Activated naive CD4-positive, alpha-beta T cell treated with anti-CD3 and anti-CD28 coated beads for 36 hours (primary cell): Measurements from ENCODE around the gene MAN1A2. TPM values are rescaled to one million over a fixed set of nuclear protein-coding genes. Genes with fewer than 3 reads are reported as not detected.
"Not testable (repeated sequence)": the region's sequence is repeated elsewhere in the genome, so short reads cannot be mapped to it uniquely, and the experiment has no call there.

Source experiments
- CTCF ChIA-PET: fragments of 350-600 bp; sonication (Branson Sonifier 250); formaldehyde crosslinking; loops from one replicate; lab custom pipeline; 2021; ENCODE audit warnings: antibody characterized with exemption; lab: Charles Lee
- DNase-seq: peaks from one replicate; pipeline ENCODE4 v3.0.0-alpha.2; 2020
- H3K27ac Mint-ChIP-seq: one replicate; pipeline ENCODE4 v1.8.0; 2021; ENCODE audit warnings: mild to moderate bottlenecking, mixed read lengths
- H3K27me3 Mint-ChIP-seq: one replicate; pipeline ENCODE4 v1.8.0; 2021; ENCODE audit warnings: low read depth, mixed read lengths
- H3K36me3 Mint-ChIP-seq: one replicate; pipeline ENCODE4 v1.8.0; 2021; ENCODE audit warnings: low read depth, mixed read lengths
- H3K4me1 Mint-ChIP-seq: one replicate; pipeline ENCODE4 v1.8.0; 2021; ENCODE audit warnings: low read depth, mixed read lengths
- H3K4me3 Mint-ChIP-seq: one replicate; pipeline ENCODE4 v1.8.0; 2021; ENCODE audit warnings: mild to moderate bottlenecking, moderate library complexity, mixed read lengths
- H3K9me3 Mint-ChIP-seq: one replicate; pipeline ENCODE4 v1.8.0; 2021; ENCODE audit warnings: mixed read lengths
- intact Hi-C: fragments of 100-400 bp; cut with micrococcal nuclease; formaldehyde crosslinking; loops from one replicate; pipeline ENCODE4 v1.15.1; 2023
- total RNA-seq, 2 experiments: library from RNA; stranded (reverse); gene quantifications; one replicate each; pipeline ENCODE4 v1.2.3, GENCODE V29; 2021

MAN1A2 gene
- total RNA-seq, result 10 to 100 TPM; 14.6 to 17.4 TPM

GRCh38 chr1:117367046-117368025 lies at the start of gene MAN1A2:
MAN1A2 (plus strand) TSS chr1:117367449; CDS start chr1:117368184, 735 bp downstream.
- Mint-ChIP-seq H3K36me3 (no peaks in the 10 kb centered on the region), H3K4me3 (peak within 1 kb of the TSS; percentile 94), H3K9me3 (no peaks in the 10 kb centered on the region), H3K4me1 (peaks cover 48% of the 10 kb centered on the region), H3K27ac (peak within 1 kb of the TSS; percentile 94), H3K27me3 (no peaks in the 10 kb centered on the region)
- peak; percentile 76 for DNase-seq
- CTCF ChIA-PET, result interaction anchor here (0.8 kb wide), 1 partner anchor 239 kb away, joined by 4 read pairs; no protein-coding TSS in a partner anchor
- intact Hi-C loops, result loop anchor here (1.0 to 10.0 kb wide), 11 partner anchors 168 to 1775 kb away; partner anchors contain the start of genes CD101, CD58 and WARS2

- intact Hi-C loops, result loop anchor here (10.0 kb wide), 1 partner anchor 437 kb away; no protein-coding TSS in a partner anchor
- H3K36me3 Mint-ChIP-seq, result no peaks in the 10 kb centered on the region
- H3K4me1 Mint-ChIP-seq, result no peaks in the 10 kb centered on the region
- H3K4me3 Mint-ChIP-seq, result no peak overlapping the region
- CTCF ChIA-PET, result no interaction called here
- H3K27me3 Mint-ChIP-seq, result no peaks in the 10 kb centered on the region
- no peak for DNase-seq
- no peak overlapping the region for H3K27ac Mint-ChIP-seq
- H3K9me3 Mint-ChIP-seq, result no peaks in the 10 kb centered on the region
Measured at GRCh38 chr1:117318011-117318410, 49.2 kb upstream of the MAN1A2 start.

DNA sequence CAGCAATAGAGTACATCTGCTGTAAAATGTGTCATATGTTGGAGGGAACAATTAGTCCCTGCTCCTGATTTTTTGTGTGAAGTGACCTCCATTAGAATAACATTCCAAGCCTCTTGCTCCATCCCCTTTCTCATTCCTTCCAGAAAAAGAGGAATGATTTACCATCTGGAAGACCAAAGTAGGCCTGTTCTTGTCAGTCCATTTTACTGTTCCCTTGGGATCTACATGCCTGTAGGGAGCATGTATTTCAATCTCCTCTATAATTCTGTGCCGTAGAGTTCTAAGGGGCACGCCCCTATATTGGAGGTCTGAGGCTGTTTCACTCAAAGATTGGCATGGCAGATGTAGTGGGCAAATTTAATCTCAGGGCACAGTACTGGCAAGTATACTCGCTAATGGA lies 48.8 kb upstream of the MAN1A2 start:
- Mint-ChIP-seq H3K4me1 (no peaks in the 10 kb centered on the region), H3K36me3 (no peaks in the 10 kb centered on the region), H3K4me3 (no peak overlapping the region), H3K27me3 (no peaks in the 10 kb centered on the region), H3K9me3 (no peaks in the 10 kb centered on the region), H3K27ac (no peak overlapping the region)
- CTCF ChIA-PET, result no interaction called here
- no peak for DNase-seq
- intact Hi-C loops, result loop anchor here (10.0 kb wide), 1 partner anchor 436 kb away; no protein-coding TSS in a partner anchor

DNA sequence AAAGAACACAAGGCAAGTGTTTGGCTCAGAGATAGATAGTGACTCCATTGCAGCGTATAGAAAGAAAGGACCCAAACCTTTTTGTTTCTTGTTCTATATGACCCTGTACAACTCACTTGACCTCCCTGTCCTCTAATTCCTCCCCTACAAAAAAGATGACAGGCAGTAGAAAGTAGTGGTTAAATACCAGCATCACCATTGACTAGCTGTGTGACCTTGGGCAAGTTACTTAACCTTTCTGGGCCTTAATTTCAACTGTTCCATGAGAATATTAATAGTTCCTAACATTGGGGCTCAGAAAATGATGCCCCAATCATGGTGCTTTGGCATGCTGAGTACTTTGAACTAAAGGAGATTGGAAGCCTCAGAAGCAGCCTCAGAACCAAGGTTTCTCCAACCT lies 46.7 kb upstream of the MAN1A2 start:
- no peaks in the 10 kb centered on the region for H3K9me3 Mint-ChIP-seq
- H3K27ac Mint-ChIP-seq, result no peak overlapping the region
- no peaks in the 10 kb centered on the region for H3K36me3 Mint-ChIP-seq
- CTCF ChIA-PET, result interaction anchor here (1.0 kb wide), 1 partner anchor 252 kb away, joined by 3 read pairs; no protein-coding TSS in a partner anchor
- intact Hi-C loops, result no loop called here
- H3K27me3 Mint-ChIP-seq, result peaks cover 2% of the 10 kb centered on the region
- no peaks in the 10 kb centered on the region for H3K4me1 Mint-ChIP-seq
- DNase-seq, result no peak
- no peak overlapping the region for H3K4me3 Mint-ChIP-seq

DNA sequence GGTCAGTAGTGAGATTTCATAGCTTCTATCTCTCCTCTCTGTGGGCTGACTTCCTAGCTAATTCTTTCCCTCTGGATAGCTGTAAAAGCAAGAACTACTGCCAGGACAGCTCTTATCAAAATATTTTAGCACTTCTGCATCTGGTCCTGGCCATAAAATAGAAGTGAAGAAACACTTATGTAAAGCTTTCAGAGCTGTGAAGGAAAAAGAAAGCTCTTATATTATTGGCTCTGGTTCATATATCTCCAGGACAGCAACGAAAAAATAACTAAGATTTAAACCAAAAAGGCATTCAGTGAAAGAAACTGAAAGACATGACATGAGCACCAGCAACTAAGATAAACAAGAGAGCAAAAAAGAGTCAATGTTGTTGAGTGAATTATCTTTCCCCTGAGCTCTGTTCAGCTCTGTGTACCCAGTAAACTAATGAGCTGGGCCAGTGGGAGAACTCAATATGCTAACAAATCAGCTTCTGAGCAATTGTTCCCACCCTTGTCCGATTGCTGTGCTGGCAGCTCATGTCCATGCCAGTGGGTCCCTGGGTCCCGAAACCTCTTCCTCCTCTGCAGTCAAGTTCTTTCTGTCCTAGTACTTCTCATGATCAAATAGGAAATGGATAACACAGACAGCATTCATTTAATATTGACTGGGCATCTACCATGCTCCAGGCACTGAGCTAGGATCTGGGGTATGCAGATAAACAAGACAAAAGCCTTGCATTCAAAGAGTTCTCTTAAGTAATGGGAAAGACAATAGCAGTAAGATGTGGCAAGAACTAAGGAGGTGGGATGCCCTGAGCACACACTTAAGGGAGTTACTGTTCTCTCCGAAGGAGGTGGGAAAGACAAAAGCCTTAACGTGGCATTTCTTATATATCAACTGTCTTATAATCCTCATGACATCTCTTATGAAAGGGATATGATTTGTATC lies 45.3 kb upstream of the MAN1A2 start:
- CTCF ChIA-PET, result no interaction called here
- Mint-ChIP-seq H3K27ac (no peak overlapping the region), H3K27me3 (peaks cover 2% of the 10 kb centered on the region)

DNA sequence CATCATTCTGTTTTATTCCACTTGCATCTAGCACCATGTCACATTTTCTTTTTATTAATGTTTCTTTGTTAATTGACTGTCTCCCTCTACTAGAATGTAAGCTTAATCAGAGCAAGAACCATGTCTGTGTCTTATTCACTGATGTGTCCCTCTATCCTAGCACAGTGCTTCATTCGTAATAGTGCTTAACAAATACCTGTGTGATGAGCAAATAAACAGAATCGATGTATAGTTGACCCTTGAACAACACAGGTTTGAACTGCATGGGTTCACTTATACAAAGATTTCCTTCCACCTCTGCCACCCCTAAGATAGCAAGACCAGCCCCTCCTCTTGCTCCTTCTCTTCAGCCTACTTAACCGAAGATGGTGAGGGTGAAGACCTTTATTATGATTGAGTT lies 42.9 kb upstream of the MAN1A2 start:
- no peaks in the 10 kb centered on the region for H3K36me3 Mint-ChIP-seq
- H3K27me3 Mint-ChIP-seq, result peaks cover 2% of the 10 kb centered on the region
- no peak for DNase-seq
- no peaks in the 10 kb centered on the region for H3K4me1 Mint-ChIP-seq
- H3K4me3 Mint-ChIP-seq, result no peak overlapping the region
- intact Hi-C loops, result no loop called here
- CTCF ChIA-PET, result no interaction called here
- no peaks in the 10 kb centered on the region for H3K9me3 Mint-ChIP-seq
- H3K27ac Mint-ChIP-seq, result no peak overlapping the region

More for the DNA sequence above, 45.3 kb upstream of the MAN1A2 start:
- H3K9me3 Mint-ChIP-seq, result no peaks in the 10 kb centered on the region
- intact Hi-C loops, result no loop called here
- no peak for DNase-seq
- no peaks in the 10 kb centered on the region for H3K4me1 Mint-ChIP-seq
- no peak overlapping the region for H3K4me3 Mint-ChIP-seq
- no peaks in the 10 kb centered on the region for H3K36me3 Mint-ChIP-seq

- H3K4me3 Mint-ChIP-seq, H3K9me3 Mint-ChIP-seq, intact Hi-C loops, DNase-seq, H3K36me3 Mint-ChIP-seq, H3K27me3 Mint-ChIP-seq, H3K27ac Mint-ChIP-seq, H3K4me1 Mint-ChIP-seq, CTCF ChIA-PET: not testable (repeated sequence)
Measured at GRCh38 chr1:117326035-117326434, 41.2 kb upstream of the MAN1A2 start.

- CTCF ChIA-PET, result no interaction called here
- no peak for DNase-seq
- no peak overlapping the region for H3K4me3 Mint-ChIP-seq
- no peaks in the 10 kb centered on the region for H3K36me3 Mint-ChIP-seq
- H3K4me1 Mint-ChIP-seq, result no peaks in the 10 kb centered on the region
- peaks cover 2% of the 10 kb centered on the region for H3K27me3 Mint-ChIP-seq
- H3K27ac Mint-ChIP-seq, result no peak overlapping the region
- H3K9me3 Mint-ChIP-seq, result no peaks in the 10 kb centered on the region
- intact Hi-C loops, result no loop called here
Measured at GRCh38 chr1:117327011-117327410, 40.2 kb upstream of the MAN1A2 start.

GRCh38 chr1:117335376-117336086 lies 31.7 kb upstream of the MAN1A2 start:
- intact Hi-C loops, result no loop called here
- CTCF ChIA-PET, result no interaction called here
- no peak overlapping the region for H3K27ac Mint-ChIP-seq

GRCh38 chr1:117336088-117336817 lies 31.0 kb upstream of the MAN1A2 start:
- intact Hi-C loops, result no loop called here
- CTCF ChIA-PET, result no interaction called here

More at GRCh38 chr1:117335376-117336086, 31.7 kb upstream of the MAN1A2 start:
- Mint-ChIP-seq H3K4me3 (no peak overlapping the region), H3K9me3 (no peaks in the 10 kb centered on the region), H3K4me1 (peaks cover 3% of the 10 kb centered on the region), H3K36me3 (no peaks in the 10 kb centered on the region), H3K27me3 (no peaks in the 10 kb centered on the region)
- no peak for DNase-seq

More at GRCh38 chr1:117336088-117336817, 31.0 kb upstream of the MAN1A2 start:
- Mint-ChIP-seq H3K27ac (no peak overlapping the region), H3K27me3 (no peaks in the 10 kb centered on the region), H3K36me3 (no peaks in the 10 kb centered on the region), H3K4me3 (no peak overlapping the region), H3K9me3 (no peaks in the 10 kb centered on the region), H3K4me1 (peaks cover 3% of the 10 kb centered on the region)
- no peak for DNase-seq
